Measurements from ENCODE around the gene RHBDL1.

The RHBDL1 gene

DNA sequence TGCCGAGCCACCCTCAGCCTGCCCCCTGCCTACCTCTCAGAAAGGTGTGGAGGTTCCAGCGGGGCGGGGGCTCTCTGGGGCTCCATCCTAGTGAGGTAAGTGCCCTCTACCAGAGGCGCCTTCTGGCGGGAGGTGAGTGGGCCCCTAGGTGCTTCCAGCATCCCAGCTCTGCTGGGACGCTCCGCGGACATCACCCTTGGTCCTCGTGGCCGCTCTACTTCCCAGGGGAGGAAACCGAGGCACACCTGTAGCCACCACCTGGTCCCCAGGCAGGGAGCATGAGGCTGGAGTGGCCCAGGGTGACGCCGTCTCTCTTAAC is 32.5 kb upstream of the RHBDL1 start:
- H3K4me3 ChIP-seq (ENCODE audit: low read length), result peak overlapping the region; percentile 57
- DNase-seq (ENCODE audit: low read depth), result no peak
- TF ChIP-seq, protein P1, sequence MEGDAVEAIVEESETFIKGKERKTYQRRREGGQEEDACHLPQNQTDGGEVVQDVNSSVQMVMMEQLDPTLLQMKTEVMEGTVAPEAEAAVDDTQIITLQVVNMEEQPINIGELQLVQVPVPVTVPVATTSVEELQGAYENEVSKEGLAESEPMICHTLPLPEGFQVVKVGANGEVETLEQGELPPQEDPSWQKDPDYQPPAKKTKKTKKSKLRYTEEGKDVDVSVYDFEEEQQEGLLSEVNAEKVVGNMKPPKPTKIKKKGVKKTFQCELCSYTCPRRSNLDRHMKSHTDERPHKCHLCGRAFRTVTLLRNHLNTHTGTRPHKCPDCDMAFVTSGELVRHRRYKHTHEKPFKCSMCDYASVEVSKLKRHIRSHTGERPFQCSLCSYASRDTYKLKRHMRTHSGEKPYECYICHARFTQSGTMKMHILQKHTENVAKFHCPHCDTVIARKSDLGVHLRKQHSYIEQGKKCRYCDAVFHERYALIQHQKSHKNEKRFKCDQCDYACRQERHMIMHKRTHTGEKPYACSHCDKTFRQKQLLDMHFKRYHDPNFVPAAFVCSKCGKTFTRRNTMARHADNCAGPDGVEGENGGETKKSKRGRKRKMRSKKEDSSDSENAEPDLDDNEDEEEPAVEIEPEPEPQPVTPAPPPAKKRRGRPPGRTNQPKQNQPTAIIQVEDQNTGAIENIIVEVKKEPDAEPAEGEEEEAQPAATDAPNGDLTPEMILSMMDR (IDR thresholded peaks at IDR 0.05; ENCODE audit: insufficient read depth, low read depth, low read length, missing control alignments), result no peak

DNA sequence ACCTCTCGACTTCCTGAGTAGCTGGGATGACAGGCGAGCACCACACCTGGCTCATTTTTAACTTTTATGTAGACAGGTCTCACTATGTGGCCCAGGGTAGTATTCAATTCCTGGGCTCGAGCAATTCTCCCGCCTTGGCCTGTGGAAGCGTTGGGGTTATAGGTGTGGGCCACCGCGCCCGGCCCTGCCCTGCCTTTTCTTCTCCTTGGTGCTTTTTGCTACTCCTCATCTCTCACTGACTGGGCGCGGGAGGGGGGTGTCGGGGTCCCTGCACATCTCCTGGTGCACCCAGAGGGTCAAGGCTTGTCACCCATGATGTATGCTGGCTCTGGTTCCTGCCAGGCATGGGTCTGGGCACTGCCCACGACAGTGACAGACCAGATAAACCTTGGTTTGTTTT is 30.9 kb upstream of the RHBDL1 start:
- no peak overlapping the region for H3K4me3 ChIP-seq (ENCODE audit: low read length)
- TF ChIP-seq, protein P1 (IDR thresholded peaks at IDR 0.05; ENCODE audit: insufficient read depth, low read depth, low read length, missing control alignments), result no peak
- no peak for DNase-seq (ENCODE audit: low read depth)

DNA sequence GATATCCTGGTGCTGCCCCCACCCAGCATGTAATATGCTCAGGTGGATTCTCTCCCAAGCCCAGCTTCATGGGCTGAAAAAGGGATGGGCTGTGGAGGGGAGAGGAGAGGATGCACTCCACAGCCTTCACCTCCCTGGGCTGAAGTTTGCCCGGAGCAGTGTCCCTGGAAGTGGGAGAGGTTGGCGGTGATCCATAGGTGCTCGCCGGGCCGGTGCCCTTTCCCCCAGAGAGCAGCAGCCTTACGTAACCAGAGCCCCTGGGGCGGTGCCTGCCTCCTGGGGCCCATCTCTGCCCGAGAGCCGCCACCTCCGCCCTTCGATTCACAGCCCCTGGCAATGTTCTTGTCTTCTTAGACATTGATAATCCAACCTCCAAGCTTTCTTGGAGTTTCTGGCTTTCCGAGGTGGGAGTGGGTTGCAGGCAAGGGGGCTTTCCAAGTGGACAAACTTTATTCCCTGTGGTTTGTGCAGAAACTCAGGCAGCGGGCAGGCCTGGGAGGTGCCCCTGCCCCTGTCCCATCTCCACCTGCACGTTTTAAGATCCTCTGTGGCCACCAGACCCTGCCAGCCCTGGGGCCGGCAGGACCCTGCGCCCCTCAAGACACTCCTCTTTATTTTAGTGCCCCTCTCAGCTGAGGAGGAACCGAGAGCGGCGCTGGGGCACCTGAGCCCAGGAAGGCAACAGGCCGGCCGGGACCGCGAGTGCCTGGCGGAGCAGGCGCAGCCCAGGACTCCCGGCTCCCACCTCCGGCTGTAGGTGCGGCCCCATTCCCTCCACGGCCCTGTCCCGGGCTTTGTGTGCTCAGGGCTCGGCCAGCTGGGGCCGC is 29.4 kb upstream of the RHBDL1 start:
- no peak for DNase-seq (ENCODE audit: low read depth)
- no peak overlapping the region for H3K4me3 ChIP-seq (ENCODE audit: low read length)
- TF ChIP-seq, protein P1 (IDR thresholded peaks at IDR 0.05; ENCODE audit: insufficient read depth, low read depth, low read length, missing control alignments), result no peak

DNA sequence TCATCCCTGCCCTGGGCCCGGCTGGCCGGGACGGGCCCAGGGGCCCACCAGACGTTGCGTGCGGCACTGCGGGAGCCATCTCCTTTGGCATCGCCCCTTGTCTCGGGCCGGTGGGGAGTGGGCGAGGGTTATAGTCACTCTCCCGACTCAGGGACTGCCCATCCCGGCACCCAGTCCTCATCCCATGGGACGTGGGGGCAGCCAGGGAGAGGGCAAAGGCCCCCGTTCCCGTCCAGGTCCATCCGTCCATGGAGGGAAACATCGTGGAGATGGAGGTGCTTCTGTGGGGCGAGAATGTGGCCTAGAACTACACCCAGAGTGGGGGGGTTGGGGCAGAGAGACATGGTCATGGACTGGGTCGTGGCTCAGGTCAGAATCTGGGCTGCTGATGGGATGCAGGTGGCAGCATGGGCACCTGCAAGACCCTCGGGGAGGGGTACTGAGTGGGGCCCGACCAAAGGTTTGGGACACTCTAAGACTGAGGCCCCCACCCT is 28.7 kb upstream of the RHBDL1 start:
- TF ChIP-seq, protein P1 (IDR thresholded peaks at IDR 0.05; ENCODE audit: insufficient read depth, low read depth, low read length, missing control alignments), result no peak
- no peak overlapping the region for H3K4me3 ChIP-seq (ENCODE audit: low read length)
- no peak for DNase-seq (ENCODE audit: low read depth)

DNA sequence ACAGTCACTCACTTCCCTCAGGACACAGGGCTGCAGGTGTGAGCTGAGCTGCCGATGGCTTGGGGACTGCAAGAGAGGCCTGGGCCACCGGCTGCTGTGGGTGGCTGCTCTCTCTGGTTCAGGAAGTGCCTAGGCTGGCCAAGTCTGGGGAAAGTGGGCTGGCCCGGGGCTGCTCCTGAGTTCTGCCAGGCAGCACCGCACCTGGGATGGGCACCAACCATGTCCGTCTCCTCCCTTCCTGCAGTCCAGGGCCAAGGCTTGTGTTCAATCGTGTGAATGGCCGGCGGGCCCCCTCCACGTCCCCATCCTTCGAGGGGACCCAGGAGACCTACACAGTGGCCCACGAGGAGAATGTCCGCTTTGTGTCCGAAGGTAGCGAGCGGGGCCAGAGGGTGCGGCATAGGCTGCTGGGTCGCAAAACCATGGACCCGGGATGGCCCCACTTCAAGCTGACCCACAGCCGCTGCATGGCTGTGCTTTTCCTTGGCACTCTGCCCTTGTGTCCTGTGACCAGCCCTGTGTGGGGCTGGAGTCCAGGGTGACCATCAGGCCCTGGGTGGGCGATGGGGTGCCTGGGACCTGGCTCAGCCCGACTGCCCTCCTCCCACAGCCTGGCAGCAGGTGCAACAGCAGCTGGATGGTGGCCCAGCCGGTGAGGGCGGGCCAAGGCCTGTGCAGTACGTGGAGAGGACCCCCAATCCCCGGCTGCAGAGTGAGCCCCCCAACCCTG is 28.1 kb upstream of the RHBDL1 start:
- DNase-seq (ENCODE audit: low read depth), result no peak
- H3K4me3 ChIP-seq (ENCODE audit: low read length), result no peak overlapping the region
- TF ChIP-seq, protein P1 (IDR thresholded peaks at IDR 0.05; ENCODE audit: insufficient read depth, low read depth, low read length, missing control alignments), result no peak

DNA sequence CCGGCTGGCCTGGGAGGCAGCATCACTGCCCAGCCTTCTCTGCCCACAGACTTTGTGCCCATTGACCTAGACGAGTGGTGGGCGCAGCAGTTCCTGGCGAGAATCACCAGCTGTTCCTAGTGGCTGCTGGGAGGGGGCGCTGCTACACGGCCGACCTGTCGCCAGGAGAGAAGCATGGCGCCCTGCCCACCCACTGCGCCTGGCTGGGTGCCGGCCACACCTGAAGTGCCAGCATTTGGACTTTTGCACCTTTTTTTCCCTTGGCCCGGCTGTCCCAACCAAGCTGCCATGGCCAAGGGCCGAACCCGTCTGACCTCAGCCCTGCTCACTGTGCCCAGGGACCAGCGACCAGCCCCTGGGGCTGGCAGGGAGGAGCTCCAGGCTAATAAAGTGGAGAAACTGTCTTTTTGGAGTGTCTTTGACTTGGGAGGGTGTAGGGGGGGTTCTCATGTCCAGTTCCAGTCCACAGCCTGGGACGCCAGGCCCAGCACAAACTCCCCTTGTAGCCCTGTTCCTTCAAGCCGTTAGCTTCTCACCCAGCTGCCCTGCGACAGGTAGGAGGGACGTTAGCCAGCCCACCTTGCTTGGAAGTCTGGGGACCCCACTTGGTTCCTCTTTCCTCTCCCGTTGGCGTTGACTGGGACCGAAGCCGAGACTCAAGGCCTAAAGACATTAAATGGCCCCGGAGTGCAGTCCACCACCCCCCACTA is 27.2 kb upstream of the RHBDL1 start:
- DNase-seq (ENCODE audit: low read depth), result peak; percentile 63
- TF ChIP-seq, protein P1 (IDR thresholded peaks at IDR 0.05; ENCODE audit: insufficient read depth, low read depth, low read length, missing control alignments), result peak; percentile 67
- H3K4me3 ChIP-seq (ENCODE audit: low read length), result peak overlapping the region; percentile 76

Measured in epithelial cell of esophagus (primary cell).